K562 (cell line): ENCODE measurements around the gene COG4. TPM values are rescaled to one million over a fixed set of nuclear protein-coding genes. Genes with fewer than 3 reads are reported as not detected.

Experiments
- ETS1 ChIP-seq: conservative IDR thresholded peaks from 2 replicates; pipeline ENCODE4 v1.6.1; 2011; ENCODE audit warnings: low read depth, mild to moderate bottlenecking, low read length; ENCODE audit not compliant: control insufficient read depth
- HCFC1 ChIP-seq: IDR thresholded peaks from 2 replicates; pipeline ENCODE4 v1.6.1; 2012; ENCODE audit warnings: low read depth, low read length, improper control_type of control experiment
- HDGF ChIP-seq: fragments of 450-650 bp; IDR thresholded peaks from 2 replicates; pipeline ENCODE4 v1.6.1; 2016
- NFIC ChIP-seq: fragments of 450-650 bp; IDR thresholded peaks from 2 replicates; pipeline ENCODE4 v1.6.1; 2017; ENCODE audit warnings: mild to moderate bottlenecking, inconsistent platforms
- NR2F6 ChIP-seq: fragments of 450-650 bp; formaldehyde crosslinking; IDR thresholded peaks from 2 replicates; pipeline ENCODE4 v1.4.0; 2020; ENCODE audit warnings: mild to moderate bottlenecking
- PKNOX1 ChIP-seq: fragments of 450-650 bp; IDR thresholded peaks from 2 replicates; pipeline ENCODE4 v1.6.1; 2016
- PPARD ChIP-seq: fragments of 250-450 bp; sonication (Bioruptor Pico); IDR thresholded peaks from 2 replicates; pipeline ENCODE4 v1.8.0; 2022; ENCODE audit warnings: inconsistent platforms, mild to moderate bottlenecking, moderate library complexity
- PURB ChIP-seq: sonication (generic); formaldehyde crosslinking; IDR thresholded peaks from 2 replicates; pipeline ENCODE4 v1.9.0; 2021; ENCODE audit warnings: low read depth, mild to moderate bottlenecking, missing genetic modification reagents
- SMAD3 ChIP-seq: fragments of 450-650 bp; formaldehyde crosslinking; conservative IDR thresholded peaks from 2 replicates; pipeline ENCODE4 v1.4.0; 2020; ENCODE audit warnings: mild to moderate bottlenecking
- SMAD4 ChIP-seq: fragments of 250-450 bp; sonication (Bioruptor Pico); conservative IDR thresholded peaks from 2 replicates; pipeline ENCODE4 v1.8.0; 2021; ENCODE audit warnings: inconsistent platforms, mild to moderate bottlenecking, moderate library complexity
- XRCC5 ChIP-seq: fragments of 200-400 bp; formaldehyde crosslinking; IDR thresholded peaks from 2 replicates; pipeline ENCODE4 v1.6.1; 2017; ENCODE audit warnings: low read depth, mild to moderate bottlenecking, low read length
- ZBTB40 ChIP-seq, 2 experiments: fragments of 450-650 bp in 1 of 2; sonication (generic) in 1 of 2; formaldehyde crosslinking in 1 of 2; IDR thresholded peaks; 2 replicates each; pipeline versions ENCODE4 v1.7.1 to v1.9.0; 2016 to 2022; ENCODE audit warnings: inconsistent platforms in 1 of 2, mild to moderate bottlenecking in 1 of 2, missing genetic modification reagents in 1 of 2
- ZNF740 ChIP-seq, 3 experiments: fragments of 200-800 bp in 1 of 3; sonication (Bioruptor generic) in 1 of 3; sonication (generic) in 1 of 3; formaldehyde crosslinking in 1 of 3; IDR thresholded peaks; 2 replicates each; pipeline versions ENCODE4 v1.6.1 to v1.8.0; 2016 to 2022; ENCODE audit warnings: mild to moderate bottlenecking in 2 of 3, missing compliant biosample characterization in 2 of 3, missing genetic modification characterization in 2 of 3, missing genetic modification reagents in 1 of 3
- polyA plus RNA-seq, 8 experiments: library from polyadenylated mRNA; depleted of rRNA in 4 of 8; stranded (reverse) in 5 of 8; unstranded in 3 of 8; fragments of >200 nt; fragmentation: Nextera tagmentation in 2 of 8; fragmentation: Illumina TruSeq in 1 of 8; extraction: Ambion mirVana in 2 of 8; extraction: Trizol in 1 of 8; gene quantifications; 2 replicates each; pipeline versions ENCODE4 v1.2.1 to v1.2.3, GENCODE V29; 2011 to 2014; ENCODE audit warnings: inconsistent platforms in 1 of 8, missing spikeins in 1 of 8
- total RNA-seq, 7 experiments: library from RNA; depleted of rRNA in 6 of 7; stranded (reverse); fragments of >200 nt in 6 of 7; fragmentation: Illumina TruSeq in 2 of 7; extraction: Trizol in 2 of 7; gene quantifications; 2 replicates each; pipeline versions ENCODE4 v1.2.1 to v1.2.3, GENCODE V29; 2011 to 2021; ENCODE audit warnings: low replicate concordance in 1 of 7

Gene COG4
- total and polyA plus RNA-seq, 9 of the 15 experiments (the other 6 are each of a cell fraction or from before 2014, with no cell fraction given): 13.7 to 73.9 (median 44.2) TPM

- peak; percentile 83 for TF ChIP-seq ZBTB40 (IDR thresholded peaks at IDR 0.05)
- no peak for TF ChIP-seq ZBTB40 (CRISPR knock-in tag; IDR thresholded peaks at IDR 0.05)
- no peak for TF ChIP-seq PPARD (CRISPR knock-in tag)
- TF ChIP-seq SMAD3 (CRISPR knock-in tag): no peak
- TF ChIP-seq HDGF: no peak
- 0 out of 2 replicates have a peak, but pooled peaks have one; percentile 40 for TF ChIP-seq SMAD4 (CRISPR knock-in tag)
- TF ChIP-seq PURB (CRISPR knock-in tag): no peak
- no peak for TF ChIP-seq NR2F6 (CRISPR knock-in tag)
- TF ChIP-seq HCFC1: peak; percentile 12; the same call in 1 of the 2 replicates
- TF ChIP-seq ZNF740 (CRISPR knock-in tag; IDR thresholded peaks at IDR 0.05): 0 out of 2 replicates have a peak, but pooled peaks have one; percentile 49
- TF ChIP-seq ZNF740 (tag; IDR thresholded peaks at IDR 0.05): no peak
- TF ChIP-seq ETS1: no peak
- TF ChIP-seq PKNOX1: peak; percentile 42; the same call in 1 of the 2 replicates
- TF ChIP-seq NFIC: no peak; the same call in 1 of the 2 replicates
- TF ChIP-seq XRCC5: no peak
These were observed at the start of gene COG4 (continued) for GRCh38 chr16:70523076-70523742.
